Effector CD8-positive, alpha-beta T cell (primary cell): ENCODE data around the gene VPS45.
"Not testable (repeated sequence)": the region's sequence is repeated elsewhere in the genome, so short reads cannot be mapped to it uniquely, and the experiment has no call there.

Experiments
- DNase-seq: peaks from one replicate; lab custom pipeline; 2025; lab: John Stamatoyannopoulos, UW

The VPS45 gene

DNA sequence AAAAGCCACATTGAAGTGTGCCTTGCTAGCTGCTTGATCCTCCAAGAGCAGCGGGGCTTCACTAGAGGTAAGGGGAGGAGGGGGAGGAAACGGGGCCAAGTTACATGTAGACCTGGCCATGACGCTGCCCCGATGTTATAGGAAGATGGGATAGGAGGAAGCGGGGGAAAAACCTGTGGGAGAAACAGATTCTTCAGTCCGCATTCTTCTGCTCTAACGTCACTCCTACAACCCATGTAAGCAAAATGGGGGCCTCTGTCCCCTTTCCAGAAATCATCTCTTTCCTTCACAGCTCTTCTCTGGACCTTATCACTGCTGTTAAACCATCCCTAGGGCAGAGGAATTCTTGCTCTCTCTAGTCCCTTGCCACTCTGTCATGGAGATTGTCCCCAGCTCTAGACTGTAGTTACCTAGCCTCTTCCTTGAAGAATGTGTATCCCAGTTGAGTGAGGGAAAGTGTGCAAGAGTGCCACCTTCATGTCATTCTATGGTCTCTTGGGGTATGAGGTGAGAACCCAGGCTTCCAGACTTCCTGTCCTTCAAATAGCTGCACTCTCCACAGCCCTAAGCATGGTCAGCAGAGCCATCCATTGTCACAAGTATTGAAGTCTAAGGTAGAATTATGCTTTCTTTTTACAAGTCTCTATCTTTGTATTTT, 93.5 kb downstream of the VPS45 start:
- DNase-seq, result no peak

DNA sequence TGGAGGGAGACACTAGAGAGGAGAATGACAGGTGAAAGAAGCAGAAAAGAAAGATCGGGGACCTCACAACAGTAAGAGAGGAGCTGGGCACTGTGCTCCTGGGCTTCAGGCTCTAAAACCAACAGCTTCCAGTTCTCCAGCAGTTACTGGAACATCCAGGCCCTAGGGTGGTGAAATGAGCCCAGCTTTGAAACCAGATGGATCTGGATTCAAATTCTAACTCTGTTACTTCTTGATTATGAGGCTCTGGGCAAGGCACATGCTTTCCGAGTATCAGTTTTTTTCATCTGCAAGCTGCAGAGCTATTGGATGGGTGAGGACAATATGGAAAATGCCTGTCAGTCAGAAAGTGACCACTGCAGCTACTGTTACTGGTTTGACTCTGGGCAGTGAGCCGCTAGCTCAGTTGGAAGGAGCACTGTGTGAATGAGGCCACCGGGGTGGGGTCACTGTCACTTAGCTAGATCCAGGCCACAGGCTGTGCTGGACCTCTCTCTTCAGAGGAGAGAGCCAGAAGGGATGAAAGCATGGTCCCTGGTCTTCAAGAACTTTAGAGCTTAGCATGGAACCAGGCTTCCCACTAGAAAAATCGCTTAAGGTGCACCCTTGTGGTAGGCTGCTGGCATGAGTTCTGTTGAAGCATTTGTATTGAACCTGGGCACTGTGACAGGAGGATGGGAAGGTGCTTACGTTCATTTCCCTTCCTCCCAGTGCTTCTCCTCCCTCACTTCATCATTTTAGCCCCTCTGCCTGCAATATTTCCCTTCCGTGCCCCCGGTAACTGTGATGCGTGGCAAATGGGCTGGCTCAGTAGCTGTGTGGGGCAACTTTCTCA, 94.4 kb downstream of the VPS45 start:
- no peak for DNase-seq

DNA sequence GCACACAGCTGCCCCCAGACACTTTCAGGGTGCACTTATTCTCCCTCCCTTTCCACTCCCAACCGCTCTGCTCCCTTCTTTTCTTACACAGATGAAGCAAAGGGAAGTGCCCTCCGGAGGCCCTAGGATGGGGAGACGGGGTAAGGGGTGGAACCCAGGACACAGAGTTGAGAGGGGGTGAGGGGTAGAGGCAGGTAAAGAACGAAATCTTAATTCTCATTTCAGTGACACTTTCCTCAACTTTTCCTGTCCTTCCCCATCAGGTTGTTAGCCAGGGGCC, 94.9 kb downstream of the VPS45 start:
- no peak for DNase-seq

DNA sequence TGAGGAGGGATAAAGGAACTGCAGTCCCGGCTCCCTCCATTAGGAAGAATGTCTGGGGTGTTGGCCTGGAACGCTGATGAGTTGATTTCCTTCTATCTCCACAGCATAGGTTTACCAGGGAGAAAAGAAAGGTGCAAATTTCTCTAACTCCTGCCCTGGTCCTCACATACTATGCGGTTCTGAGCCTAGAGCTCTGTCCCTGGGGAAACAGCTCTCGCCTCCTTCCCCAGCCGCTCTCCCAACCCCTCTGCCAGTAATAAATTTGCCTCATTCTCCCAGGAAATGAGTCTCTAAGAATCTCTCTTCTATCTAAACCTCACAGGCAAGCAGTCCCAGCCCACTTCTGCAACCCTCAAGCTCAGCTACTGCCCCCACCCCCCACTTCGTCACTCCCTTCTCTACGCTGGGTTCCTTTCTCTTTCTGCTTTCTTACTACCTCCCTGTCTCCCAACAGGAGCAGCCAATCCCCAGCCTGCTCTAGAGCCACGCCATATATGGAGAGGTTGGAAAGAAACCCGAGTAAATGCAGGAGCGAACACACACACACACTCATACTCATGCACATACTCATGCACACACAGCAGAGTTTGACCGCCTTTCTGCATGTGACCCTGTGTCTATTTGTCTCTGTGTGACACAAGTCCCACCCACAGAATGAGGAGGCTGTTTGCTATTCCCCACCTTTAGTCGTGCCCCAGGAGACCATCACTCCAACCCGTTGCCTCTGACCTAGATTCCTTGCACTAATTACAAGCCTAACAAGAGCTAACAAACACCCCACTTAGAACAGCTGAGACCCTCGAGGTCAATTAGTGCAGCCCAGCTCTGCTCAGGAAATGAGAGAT, 95.5 kb downstream of the VPS45 start:
- DNase-seq, result no peak

DNA sequence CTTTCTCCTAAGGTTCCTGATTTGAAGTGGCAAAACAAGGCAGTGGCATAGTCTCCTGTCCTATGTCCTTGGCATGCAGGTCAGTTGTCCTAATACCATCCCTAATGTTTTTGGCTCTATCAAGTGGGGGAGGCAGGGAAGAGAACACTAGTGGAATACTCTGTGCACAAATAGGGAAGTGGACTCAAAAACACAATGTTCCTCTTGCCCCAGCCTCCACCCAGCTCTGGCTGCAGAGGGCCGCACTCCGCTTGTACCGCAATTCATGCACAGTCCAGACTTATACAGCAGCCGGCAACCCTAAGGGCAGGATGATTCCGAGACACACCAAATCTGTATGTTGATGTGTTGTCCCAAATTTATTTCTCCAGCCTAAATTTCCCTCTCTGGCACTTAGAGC, 96.6 kb downstream of the VPS45 start:
- DNase-seq, result no peak

DNA sequence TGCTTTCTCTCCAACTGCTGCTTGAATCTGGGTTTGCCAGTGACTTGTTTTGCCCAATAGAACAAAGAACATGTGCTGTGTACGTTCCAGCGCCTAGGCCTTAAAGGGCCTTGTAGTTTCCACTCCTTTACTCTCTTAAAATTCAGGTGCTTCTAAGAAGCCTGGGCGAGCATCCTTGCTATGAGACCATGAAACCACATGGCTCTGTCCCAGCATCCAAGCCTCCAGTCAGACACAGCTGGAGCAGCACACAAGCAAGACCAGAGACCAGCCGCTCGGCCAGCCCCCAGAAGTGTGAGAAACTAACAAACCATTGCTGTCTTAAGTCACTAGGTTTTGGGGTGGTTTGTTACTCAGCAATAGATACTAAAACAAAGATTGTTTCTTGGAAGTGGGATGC, 97.2 kb downstream of the VPS45 start:
- DNase-seq, result no peak

DNA sequence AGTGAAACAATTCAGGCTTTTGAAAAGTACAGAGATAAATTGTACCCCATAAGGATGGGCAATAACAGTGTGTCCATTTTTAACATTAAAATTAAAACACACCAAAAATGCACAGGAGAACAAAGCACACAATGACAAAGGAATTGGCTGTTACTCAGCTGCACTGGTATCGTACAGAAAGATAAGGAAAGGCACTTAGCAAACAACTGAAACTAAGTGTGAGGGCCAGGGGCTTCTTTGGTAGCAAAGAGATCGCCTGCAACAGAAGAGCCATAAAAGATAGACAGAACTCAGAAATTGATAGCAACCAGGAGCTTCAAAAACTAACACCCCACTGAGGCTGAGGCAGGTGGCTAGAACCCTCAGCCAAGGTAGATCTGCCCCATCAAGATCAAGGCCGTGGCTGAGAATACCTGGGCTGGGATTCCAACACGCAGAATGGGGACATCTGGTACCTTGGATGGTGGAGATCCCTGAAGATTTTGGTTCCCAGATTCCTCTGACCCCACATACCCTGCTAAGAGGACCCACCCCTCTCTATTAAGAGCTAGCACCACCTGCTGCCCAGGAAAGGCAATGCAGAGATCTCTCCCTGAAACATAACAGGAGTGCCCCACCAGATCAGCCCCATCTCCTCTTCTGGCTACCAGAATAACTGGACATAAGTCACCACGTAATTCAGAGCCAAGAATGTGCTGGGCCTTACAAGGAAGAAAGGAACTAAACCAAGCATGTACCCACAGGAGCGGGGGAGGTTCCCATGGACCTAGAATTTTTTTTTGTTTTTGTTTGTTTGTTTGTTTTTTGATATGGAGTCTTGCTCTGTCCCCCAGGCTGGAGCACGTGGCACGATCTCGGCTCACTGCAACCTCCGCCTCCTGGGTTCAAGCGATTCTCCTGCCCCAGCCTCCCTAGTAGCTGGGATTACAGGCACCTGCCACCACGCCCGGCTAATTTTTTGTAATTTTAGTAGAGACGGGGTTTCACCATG, 98.3 kb downstream of the VPS45 start:
- peak; percentile 38 for DNase-seq

DNA sequence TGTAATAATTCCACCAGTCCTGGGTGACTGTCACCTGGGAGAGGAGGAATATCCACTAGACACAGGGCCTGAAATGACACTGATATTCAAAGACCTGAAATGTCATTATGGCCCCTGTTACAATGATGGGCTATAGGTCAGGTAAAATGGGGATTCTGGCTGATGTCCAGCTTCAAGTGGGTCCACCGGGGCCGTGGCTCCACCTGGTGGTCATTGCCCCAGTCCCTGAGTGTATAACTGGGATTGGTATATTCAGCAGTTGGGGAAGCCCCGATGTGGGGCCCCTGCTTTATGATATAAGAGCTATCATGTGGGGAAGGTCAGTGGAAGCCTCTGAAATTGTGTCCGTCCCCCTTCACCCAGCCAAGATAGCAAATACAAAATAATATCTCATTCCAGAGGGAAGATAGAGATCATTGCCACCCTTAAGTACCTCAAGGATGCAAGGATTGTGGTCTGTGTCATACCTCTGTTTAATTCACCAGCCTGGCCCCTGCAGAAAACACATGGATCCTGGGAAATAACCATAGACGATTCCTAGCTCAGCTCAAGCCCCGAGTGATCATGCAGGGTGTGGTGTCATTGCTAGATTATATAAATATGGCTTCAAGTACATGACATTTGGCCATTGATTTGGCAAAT, 101.5 kb downstream of the VPS45 start:
- DNase-seq, result peak; percentile 25

DNA sequence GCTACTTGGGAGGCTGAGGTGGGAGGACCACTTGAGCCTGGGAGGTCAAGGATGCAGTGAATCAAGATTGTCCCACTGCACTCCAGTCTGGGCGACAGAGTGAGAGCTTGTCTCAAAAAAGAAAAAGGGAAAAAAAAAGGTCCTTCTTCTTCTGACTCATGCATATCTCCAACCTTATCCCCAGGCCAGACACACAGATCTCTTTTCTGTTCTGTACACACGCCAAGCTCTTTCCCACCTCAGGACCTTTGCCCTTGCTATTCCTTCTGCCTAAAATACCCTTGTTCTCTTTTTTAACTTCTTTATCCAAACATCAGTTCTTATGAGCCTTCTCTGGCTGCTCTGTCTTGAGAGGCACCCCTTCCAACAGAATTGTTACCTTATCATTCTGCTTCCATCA, 104.2 kb downstream of the VPS45 start:
- DNase-seq, result no peak

DNA sequence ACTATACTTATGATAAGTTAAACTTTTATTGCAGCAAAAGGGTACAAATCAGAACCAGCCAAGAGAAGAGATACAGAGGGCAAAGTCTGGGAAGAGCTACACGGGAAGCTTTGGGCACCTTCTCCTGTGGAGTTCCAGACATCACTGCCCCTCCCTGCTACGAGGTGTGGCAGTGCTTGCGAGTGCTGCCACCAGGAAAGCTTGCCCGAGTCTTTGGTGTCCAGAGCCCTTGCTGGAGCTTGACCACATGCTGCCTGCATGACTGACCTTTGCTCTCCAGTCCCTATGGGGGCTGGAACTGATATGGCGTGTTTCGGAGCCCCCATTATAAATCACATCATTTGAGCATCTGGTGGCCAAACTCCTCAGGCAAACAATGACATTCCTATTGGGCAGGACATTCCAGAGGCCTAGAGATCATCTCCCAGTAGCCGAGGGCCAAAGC, 105.6 kb downstream of the VPS45 start:
- DNase-seq, result no peak

DNA sequence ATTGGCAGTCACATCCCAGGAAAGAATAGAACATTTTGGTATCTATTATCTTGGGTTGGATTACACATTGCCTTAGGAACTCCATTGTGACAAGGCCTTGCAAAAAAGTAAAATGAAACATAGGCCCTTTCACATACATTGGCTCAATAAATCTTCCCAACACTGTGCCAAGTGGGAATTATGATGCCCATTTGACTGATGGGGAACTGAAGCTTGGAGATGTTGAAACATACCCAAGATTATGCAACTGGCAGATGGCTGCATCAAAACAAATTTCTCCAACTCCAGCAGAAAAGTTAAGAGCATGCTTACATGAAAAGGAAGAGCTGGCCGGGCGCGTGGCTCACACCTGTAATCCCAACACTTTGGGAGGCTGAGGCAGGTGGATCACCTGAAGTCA, 109.0 kb downstream of the VPS45 start:
- no peak for DNase-seq

DNA sequence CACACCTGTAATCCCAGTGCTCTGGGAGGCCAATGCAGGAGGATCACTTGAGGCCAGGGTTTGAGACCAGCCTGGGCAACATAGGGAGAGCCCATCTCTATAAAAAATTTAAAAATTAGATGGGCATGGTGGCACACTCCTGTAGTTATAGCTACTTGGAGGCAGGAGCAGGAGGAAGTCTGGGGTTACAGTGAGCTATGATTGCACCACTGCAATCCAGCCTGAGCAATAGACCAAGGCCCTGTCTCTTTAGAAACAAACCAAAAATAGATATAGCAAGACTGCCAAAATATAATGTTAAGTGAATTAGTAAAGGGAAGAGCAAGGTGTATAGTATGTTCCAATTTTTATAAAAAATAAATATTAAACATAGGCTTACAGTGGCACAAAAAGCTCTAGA, 111.0 kb downstream of the VPS45 start:
- DNase-seq, result no peak

DNA sequence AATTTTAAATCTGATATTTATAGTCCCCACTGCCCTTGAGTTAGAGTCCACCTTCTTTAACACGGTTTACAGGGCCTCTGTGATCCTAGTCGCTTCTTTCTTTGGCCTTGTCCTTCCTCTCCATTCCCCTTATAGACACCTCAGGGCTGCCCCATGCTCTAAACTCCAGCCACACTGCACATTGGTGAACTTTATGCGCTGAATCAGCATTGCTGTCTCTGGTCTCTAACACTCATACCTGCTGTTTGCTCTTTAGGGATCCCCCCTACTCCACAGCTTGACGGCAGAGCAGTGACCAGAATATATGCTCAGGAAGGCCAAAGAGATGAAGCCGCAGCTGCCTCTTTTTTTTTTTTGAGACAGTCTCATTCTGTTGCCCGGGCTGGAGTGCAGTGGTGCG, 112.3 kb downstream of the VPS45 start:
- no peak for DNase-seq

DNA sequence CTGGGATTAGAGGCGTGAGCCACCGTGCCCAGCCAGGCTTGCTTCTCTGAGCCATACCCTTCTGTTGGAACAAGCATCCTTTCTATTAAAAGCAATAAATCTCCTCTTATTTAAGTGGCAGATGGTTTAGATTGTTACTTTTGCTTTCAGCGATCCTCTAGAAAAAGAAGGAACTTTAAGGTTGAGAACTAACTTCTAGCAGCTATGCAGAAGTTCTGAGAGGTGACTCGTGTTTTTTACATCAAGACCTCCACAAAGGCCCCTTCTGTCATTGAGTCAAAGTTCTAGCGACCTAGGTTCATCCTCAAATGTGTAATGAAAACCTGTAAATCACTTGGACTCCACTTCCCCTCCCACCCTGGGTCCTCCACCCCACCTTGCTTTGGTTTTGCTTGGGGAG, 112.9 kb downstream of the VPS45 start:
- DNase-seq, result no peak

DNA sequence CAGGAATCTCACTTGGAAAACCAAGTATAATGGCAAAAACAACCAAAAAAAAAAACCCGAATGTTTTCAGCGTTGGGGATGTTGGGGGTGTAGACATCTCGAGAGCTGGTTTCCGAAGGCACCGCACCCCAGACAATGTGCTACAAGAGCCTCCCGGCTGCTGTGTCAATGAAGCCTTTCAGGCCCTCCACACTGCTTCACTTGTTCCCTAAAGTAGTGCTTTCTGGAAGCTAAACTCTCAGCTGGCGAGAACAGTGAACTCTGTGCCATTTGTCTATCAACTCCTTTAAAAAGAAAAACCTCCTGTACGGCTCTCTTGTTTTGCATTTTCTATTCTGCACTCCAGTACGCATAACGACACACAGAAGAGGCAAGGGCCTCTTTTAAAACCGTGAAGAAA, 114.7 kb downstream of the VPS45 start:
- no peak for DNase-seq

DNA sequence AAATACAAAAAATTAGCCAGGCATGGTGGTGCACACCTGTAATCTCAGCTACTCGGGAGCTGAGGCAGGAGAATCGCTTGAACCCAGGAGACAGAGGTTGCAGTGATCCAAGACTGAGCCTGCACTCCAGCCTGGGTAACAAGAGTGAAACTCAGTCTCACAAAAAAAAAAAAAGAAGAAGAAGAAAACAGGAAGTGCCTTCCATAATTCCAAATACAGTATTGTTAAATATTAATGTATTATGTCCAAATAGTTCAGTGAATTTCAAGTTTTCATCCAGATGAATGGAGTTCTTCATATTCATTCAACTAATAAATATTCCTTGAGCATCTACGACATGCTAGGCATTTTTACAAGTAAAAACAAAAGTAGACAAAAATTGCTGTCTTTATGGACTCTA, 115.5 kb downstream of the VPS45 start:
- DNase-seq, result no peak

DNA sequence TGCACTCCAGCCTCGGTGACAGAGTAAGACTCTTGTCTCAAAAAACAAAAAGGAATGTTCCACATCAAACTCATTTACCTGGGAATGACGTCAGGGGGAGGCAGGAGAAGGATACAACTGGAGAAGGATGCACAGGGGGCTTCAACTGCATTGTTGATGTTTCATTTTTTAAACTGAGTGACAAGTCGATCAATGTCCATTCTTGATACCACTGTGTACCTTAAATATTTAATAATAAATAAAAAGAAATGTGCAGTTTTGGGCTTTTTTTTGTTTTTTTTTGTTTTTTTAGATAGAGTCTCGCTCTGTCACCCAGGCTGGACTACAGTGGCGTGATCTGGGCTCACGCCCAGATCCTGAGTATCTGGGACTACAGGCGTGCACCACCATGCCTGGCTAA, 117.9 kb downstream of the VPS45 start:
- DNase-seq, result no peak

DNA sequence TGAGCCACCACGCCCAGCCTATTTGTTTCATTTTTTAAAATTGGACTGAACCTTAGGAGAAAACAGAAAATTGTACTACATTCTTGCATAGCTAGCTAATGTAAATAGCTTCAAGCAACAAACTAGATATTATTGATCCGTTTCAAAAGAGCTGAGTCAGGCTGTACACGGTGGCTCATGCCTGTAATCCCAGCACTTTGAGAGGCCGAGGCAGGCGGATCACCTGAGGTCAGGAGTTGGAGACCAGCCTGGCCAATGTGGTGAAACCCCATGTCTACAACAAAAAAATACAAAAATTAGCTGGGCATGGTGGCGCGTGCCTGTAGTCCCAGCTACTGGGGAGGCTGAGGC, 118.8 kb downstream of the VPS45 start:
- not testable (repeated sequence) for DNase-seq

DNA sequence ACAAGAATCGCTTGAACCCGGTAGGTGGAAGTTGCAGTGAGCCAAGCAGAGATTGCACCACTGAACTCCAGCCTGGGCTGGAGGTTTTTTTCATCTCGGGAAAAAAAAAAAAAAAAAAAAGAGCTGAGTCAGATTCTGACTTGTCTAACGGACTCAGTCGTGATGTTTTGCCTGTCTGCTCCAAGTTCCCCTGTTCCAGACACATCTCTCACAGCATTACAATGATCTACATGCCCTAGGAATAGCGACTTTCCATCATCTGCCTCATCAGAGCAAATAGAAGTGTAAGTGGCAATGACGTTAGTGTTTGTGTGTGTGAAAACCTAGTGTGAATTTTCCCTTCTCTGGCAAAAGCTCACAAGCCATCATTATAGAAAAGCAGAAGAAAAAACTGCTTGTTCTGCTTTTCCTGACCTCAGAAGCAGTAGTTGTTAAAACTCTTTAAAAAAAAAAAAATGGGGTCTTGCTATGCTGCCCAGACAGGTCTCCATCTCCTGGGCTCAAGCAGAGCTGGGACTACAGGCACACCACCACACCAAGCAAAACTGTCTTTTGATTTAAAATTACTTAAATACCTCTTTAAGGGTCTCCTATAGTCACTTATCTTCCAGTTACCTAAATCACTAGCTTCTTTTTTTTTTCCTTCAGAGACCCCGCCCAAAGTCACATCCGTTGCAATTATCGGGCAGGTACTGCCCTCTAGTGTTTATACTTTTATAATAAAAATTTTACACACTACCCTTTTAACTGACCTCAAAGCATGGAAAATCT, 119.4 kb downstream of the VPS45 start:
- DNase-seq, result no peak

DNA sequence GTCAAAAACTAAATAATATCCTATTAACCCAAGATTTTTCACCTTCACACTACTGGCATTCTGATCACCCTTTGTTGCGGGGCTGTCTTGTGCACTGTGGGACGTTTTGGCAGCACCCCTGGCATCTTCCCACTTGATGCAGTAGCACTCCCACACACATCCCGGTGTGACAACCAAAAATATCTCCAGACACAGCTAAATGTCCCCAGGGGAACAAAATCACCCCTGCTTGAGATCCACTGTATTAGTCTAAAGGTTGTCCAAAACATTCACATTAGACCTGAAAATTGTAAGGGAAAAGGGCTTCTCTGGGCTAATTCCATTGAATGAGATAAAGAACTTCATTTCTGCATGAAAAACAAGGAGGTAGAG, 120.0 kb downstream of the VPS45 start:
- DNase-seq, result no peak

DNA sequence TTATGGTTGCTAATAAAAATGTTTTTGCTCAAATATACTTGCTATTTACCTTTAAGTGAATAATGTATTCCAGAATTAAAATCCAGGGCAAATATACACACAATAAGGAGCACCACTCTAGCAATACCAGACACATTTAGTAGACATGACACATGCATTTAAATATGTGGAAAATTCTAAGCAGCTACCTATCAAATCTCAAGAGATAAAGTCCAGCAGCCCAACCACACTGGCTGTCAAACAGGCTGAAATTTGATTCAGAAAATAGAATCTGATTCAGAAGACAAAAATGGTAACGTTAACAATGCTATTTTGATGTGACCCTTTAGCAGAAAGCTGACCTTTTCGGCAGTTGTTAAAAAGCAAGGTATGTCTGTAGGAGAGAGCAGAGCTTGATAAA, 124.4 kb downstream of the VPS45 start:
- DNase-seq, result no peak
